M059J (cell line): Measurements from ENCODE around the gene PAPSS2. TPM values are rescaled to one million over a fixed set of nuclear protein-coding genes. Genes with fewer than 3 reads are reported as not detected.
"Not testable (repeated sequence)": the region's sequence is repeated elsewhere in the genome, so short reads cannot be mapped to it uniquely, and the experiment has no call there.

Source experiments
- DNase-seq: peaks from one replicate; pipeline ENCODE4 v3.0.0-alpha.2; 2012; ENCODE audit warnings: low read depth
- total RNA-seq: library from RNA; depleted of rRNA; stranded (reverse); fragments of >200 nt; shearing (Covaris generic); gene quantifications from 2 replicates; pipeline ENCODE4 v1.2.3, GENCODE V29; 2014

The PAPSS2 gene
- total RNA-seq, 1 experiment from 2014 or later = 81.0 TPM

GRCh38 chr10:87642988-87643387 is 16.7 kb upstream of the PAPSS2 start:
- no peak for DNase-seq

- no peak for DNase-seq
Observed at GRCh38 chr10:87643920-87644319, 15.8 kb upstream of the PAPSS2 start.

GRCh38 chr10:87644500-87644899 is 15.2 kb upstream of the PAPSS2 start:
- not testable (repeated sequence) for DNase-seq

GRCh38 chr10:87646192-87646909 is 13.3 kb upstream of the PAPSS2 start:
- DNase-seq = no peak

GRCh38 chr10:87646935-87647334 is 12.7 kb upstream of the PAPSS2 start:
- no peak for DNase-seq

GRCh38 chr10:87650838-87651589 is 8.7 kb upstream of the PAPSS2 start:
- DNase-seq = no peak

GRCh38 chr10:87651801-87652200 is 7.9 kb upstream of the PAPSS2 start:
- no peak for DNase-seq

GRCh38 chr10:87652261-87652660 is 7.4 kb upstream of the PAPSS2 start:
- DNase-seq = no peak

GRCh38 chr10:87654212-87654611 is 5.5 kb upstream of the PAPSS2 start:
- DNase-seq = no peak

- DNase-seq = peak; percentile 56
Observed at GRCh38 chr10:87656431-87657072, 3.1 kb upstream of the PAPSS2 start.

GRCh38 chr10:87657371-87657770 is 2.3 kb upstream of the PAPSS2 start:
- DNase-seq = peak; percentile 86

GRCh38 chr10:87658321-87658795 is 1.3 kb upstream of the PAPSS2 start:
- DNase-seq = peak; percentile 70

GRCh38 chr10:87658858-87659555 is 671 bp upstream of the PAPSS2 start:
- DNase-seq = no peak

GRCh38 chr10:87660484-87661133 is 931 bp downstream of the PAPSS2 start:
- DNase-seq = peak; percentile 76

GRCh38 chr10:87661861-87662785 is 2.4 kb downstream of the PAPSS2 start:
- DNase-seq = peak; percentile 69

GRCh38 chr10:87664276-87664701 is 4.6 kb downstream of the PAPSS2 start:
- peak; percentile 69 for DNase-seq

- DNase-seq = no peak
Observed at GRCh38 chr10:87667493-87667892, 7.8 kb downstream of the PAPSS2 start.

GRCh38 chr10:87668324-87669074 is 8.8 kb downstream of the PAPSS2 start:
- DNase-seq = no peak

GRCh38 chr10:87669752-87670151 is 10.1 kb downstream of the PAPSS2 start:
- DNase-seq = no peak

GRCh38 chr10:87670586-87670985 is 10.9 kb downstream of the PAPSS2 start:
- DNase-seq = peak; percentile 58
